Keratinocyte (primary cell): ENCODE data around the gene STRN3. TPM values are rescaled to one million over a fixed set of nuclear protein-coding genes. Genes with fewer than 3 reads are reported as not detected.

Experiments
- DNase-seq: peaks from one replicate; pipeline ENCODE4 v3.0.0-alpha.2; 2011; ENCODE audit warnings: low read depth, missing footprints, low spot score
- FAIRE-seq: peaks from 2 replicates; lab custom pipeline; 2011; peaks lifted over from hg19 to GRCh38; lab: Jason Lieb, UNC
- H2AFZ ChIP-seq: 2 replicates; pipeline ENCODE4 v1.6.0; 2012; ENCODE audit warnings: low read length, control low read depth, inconsistent platforms; ENCODE audit not compliant: control insufficient read depth
- H3K27ac ChIP-seq: 2 replicates; pipeline ENCODE4 v1.5.1; 2011; ENCODE audit warnings: low read length; ENCODE audit not compliant: control insufficient read depth, insufficient read depth
- H3K27me3 ChIP-seq: 3 replicates; pipeline ENCODE4 v1.6.0; 2011; ENCODE audit warnings: low read length; ENCODE audit not compliant: control insufficient read depth, insufficient read depth; ENCODE audit errors: extremely low read depth
- H3K36me3 ChIP-seq, 2 experiments: 2 replicates in 1 of 2; 3 replicates in 1 of 2; pipeline ENCODE4 v1.5.1; 2011; ENCODE audit warnings: low read length in 2 of 2, mild to moderate bottlenecking in 1 of 2; ENCODE audit not compliant: control insufficient read depth in 2 of 2, insufficient read depth in 2 of 2; ENCODE audit errors: extremely low read depth in 1 of 2
- H3K4me1 ChIP-seq: 3 replicates; pipeline ENCODE4 v1.5.1; 2011; ENCODE audit warnings: low read length; ENCODE audit not compliant: control insufficient read depth, insufficient read depth; ENCODE audit errors: extremely low read depth
- H3K4me2 ChIP-seq: 3 replicates; pipeline ENCODE4 v1.6.0; 2011; ENCODE audit warnings: low read depth, low read length; ENCODE audit not compliant: control insufficient read depth, insufficient read depth; ENCODE audit errors: extremely low read depth
- H3K4me3 ChIP-seq, 3 experiments: fragments of 200-600 bp in 1 of 3; sonication (generic) in 1 of 3; 2 replicates in 2 of 3; 3 replicates in 1 of 3; pipeline ENCODE4 v1.5.1; 2011 to 2016; ENCODE audit warnings: low read length in 3 of 3, mild to moderate bottlenecking in 3 of 3, control low read depth in 2 of 3, inconsistent platforms in 1 of 3, low read depth in 1 of 3, mixed read lengths in 1 of 3, mixed run types in 1 of 3, moderate library complexity in 1 of 3; ENCODE audit not compliant: control insufficient read depth in 2 of 3, insufficient read depth in 2 of 3; ENCODE audit errors: extremely low read depth in 1 of 3
- H3K79me2 ChIP-seq: 2 replicates; pipeline ENCODE4 v1.6.0; 2012; ENCODE audit warnings: low read length; ENCODE audit not compliant: control insufficient read depth, insufficient read depth
- H3K9ac ChIP-seq: 3 replicates; pipeline ENCODE4 v1.6.0; 2011; ENCODE audit warnings: low read length; ENCODE audit not compliant: control insufficient read depth, insufficient read depth; ENCODE audit errors: extremely low read depth
- H3K9me1 ChIP-seq: 3 replicates; pipeline ENCODE4 v1.6.0; 2011; ENCODE audit warnings: low read length; ENCODE audit not compliant: control insufficient read depth, insufficient read depth; ENCODE audit errors: extremely low read depth
- H3K9me3 ChIP-seq: 2 replicates; pipeline ENCODE4 v1.5.1; 2012; ENCODE audit warnings: low read depth, low read length; ENCODE audit not compliant: control insufficient read depth
- H4K20me1 ChIP-seq: 3 replicates; pipeline ENCODE4 v1.6.0; 2011; ENCODE audit warnings: low read length; ENCODE audit not compliant: control insufficient read depth, insufficient read depth; ENCODE audit errors: extremely low read depth
- EZH2 ChIP-seq: IDR thresholded peaks from one replicate; pipeline ENCODE4 v1.6.1; 2012; ENCODE audit warnings: inconsistent platforms, mild to moderate bottlenecking, low read length, moderate library complexity
- dilution Hi-C: fragments of 300-500 bp; cut with MboI; formaldehyde crosslinking; loops from one replicate; pipeline ENCODE4 v1.7.0; 2020; ENCODE audit warnings: low sequenced_read_pairs; ENCODE audit not compliant: extremely low pct_ligation_motif_present
- polyA plus RNA-seq, 5 experiments: library from polyadenylated mRNA; depleted of rRNA in 3 of 5; stranded (reverse) in 3 of 5; stranded (forward) in 1 of 5; unstranded in 1 of 5; fragments of >200 nt; gene quantifications; 1 replicate in 1 of 5; 2 replicates in 3 of 5; 3 replicates in 1 of 5; pipeline versions ENCODE4 v1.2.1 to v1.2.3, GENCODE V29; 2011 to 2012; ENCODE audit warnings: missing spikeins in 2 of 5, low read depth in 1 of 5, low replicate concordance in 1 of 5
- TF ChIP-seq, protein P1 (sequence below), 3 experiments: IDR thresholded peaks in 1 of 3; conservative IDR thresholded peaks in 1 of 3; optimal IDR thresholded peaks in 1 of 3; 2 replicates in 2 of 3; 3 replicates in 1 of 3; pipeline versions ENCODE3 to v1.5.1; 2011; ENCODE audit warnings: low read length in 3 of 3, mild to moderate bottlenecking in 3 of 3, moderate library complexity in 2 of 3, control low read depth in 1 of 3, inconsistent platforms in 1 of 3; ENCODE audit not compliant: insufficient read depth in 2 of 3; ENCODE audit errors: extremely low read depth in 1 of 3

STRN3 gene
- polyA plus RNA-seq, 1 donor (not counting 4 experiments of a cell fraction or from before 2014, with no cell fraction given): 38.1 TPM

DNA sequence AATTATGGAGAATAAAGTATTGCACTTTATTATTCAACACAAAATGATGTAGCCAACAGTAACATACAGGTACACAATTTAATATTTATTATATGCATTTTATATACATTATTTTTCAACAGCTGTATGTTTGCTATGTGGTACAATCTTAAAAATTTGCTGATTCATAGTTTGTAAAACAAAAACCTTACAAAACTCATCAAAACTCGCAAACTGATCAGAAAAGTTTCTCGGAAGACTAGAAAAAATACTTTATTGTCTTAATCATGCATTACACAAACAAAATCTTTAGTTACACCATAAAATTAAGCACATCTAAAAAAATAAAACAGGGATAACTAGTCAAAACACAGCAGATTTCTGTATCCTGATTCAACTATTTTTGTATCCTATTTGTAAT lies 132.4 kb downstream of the STRN3 start:
- dilution Hi-C loops: no loop called here
- no peak overlapping the region for H3K4me2 ChIP-seq
- H3K27ac ChIP-seq: no peak overlapping the region
- H2AFZ ChIP-seq: no peak overlapping the region
- no peaks in the 10 kb centered on the region for H3K9me3 ChIP-seq
- no peaks in the 10 kb centered on the region for H4K20me1 ChIP-seq
- no peak overlapping the region for H3K4me3 ChIP-seq
- H3K79me2 ChIP-seq: no peaks in the 10 kb centered on the region
- DNase-seq: no peak
- H3K9me1 ChIP-seq: no peaks in the 10 kb centered on the region
- H3K27me3 ChIP-seq: no peaks in the 10 kb centered on the region
- FAIRE-seq: no peak
- H3K36me3 ChIP-seq: peaks cover 3 to 15% of the 10 kb centered on the region in 2 experiments
- TF ChIP-seq, protein P1, sequence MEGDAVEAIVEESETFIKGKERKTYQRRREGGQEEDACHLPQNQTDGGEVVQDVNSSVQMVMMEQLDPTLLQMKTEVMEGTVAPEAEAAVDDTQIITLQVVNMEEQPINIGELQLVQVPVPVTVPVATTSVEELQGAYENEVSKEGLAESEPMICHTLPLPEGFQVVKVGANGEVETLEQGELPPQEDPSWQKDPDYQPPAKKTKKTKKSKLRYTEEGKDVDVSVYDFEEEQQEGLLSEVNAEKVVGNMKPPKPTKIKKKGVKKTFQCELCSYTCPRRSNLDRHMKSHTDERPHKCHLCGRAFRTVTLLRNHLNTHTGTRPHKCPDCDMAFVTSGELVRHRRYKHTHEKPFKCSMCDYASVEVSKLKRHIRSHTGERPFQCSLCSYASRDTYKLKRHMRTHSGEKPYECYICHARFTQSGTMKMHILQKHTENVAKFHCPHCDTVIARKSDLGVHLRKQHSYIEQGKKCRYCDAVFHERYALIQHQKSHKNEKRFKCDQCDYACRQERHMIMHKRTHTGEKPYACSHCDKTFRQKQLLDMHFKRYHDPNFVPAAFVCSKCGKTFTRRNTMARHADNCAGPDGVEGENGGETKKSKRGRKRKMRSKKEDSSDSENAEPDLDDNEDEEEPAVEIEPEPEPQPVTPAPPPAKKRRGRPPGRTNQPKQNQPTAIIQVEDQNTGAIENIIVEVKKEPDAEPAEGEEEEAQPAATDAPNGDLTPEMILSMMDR (optimal IDR thresholded peaks at IDR 0.05 in 1 of 3, IDR thresholded peaks at IDR 0.05 in 1 of 3, conservative IDR thresholded peaks at IDR 0.05 in 1 of 3; ENCODE audit: extremely low read depth in 1 of 3, insufficient read depth in 2 of 3, low read length in 3 of 3): no peak
- TF ChIP-seq EZH2: no peak
- H3K9ac ChIP-seq: no peak overlapping the region
- H3K4me1 ChIP-seq: no peaks in the 10 kb centered on the region

DNA sequence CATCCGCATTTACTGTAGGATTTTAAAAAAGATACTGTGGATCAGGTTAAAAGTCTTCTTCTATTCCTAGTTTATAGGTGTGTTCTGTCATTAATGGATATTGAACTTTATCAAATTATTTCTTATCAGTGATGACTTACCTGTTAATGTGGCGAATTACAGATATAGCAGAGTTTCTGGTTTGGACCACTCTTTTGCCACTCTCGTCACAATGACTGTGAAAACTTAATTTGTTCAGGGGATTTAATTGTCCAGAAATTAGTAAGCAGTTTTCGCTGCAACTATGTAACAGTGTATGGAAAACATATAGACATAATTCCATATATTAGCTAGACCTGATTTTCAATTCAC lies 137.0 kb downstream of the STRN3 start:
- Histone ChIP-seq H3K4me3 (no peak overlapping the region), H4K20me1 (no peaks in the 10 kb centered on the region), H3K27me3 (no peaks in the 10 kb centered on the region), H3K9me3 (no peaks in the 10 kb centered on the region), H3K79me2 (no peaks in the 10 kb centered on the region), H3K27ac (no peak overlapping the region), H3K4me1 (no peaks in the 10 kb centered on the region), H2AFZ (no peak overlapping the region), H3K36me3 (no peaks in the 10 kb centered on the region), H3K9me1 (no peaks in the 10 kb centered on the region), H3K4me2 (no peak overlapping the region), H3K9ac (no peak overlapping the region)
- dilution Hi-C loops: no loop called here
- FAIRE-seq (no peak), DNase-seq (no peak)
- TF ChIP-seq, protein P1 (optimal IDR thresholded peaks at IDR 0.05 in 1 of 3, IDR thresholded peaks at IDR 0.05 in 1 of 3, conservative IDR thresholded peaks at IDR 0.05 in 1 of 3; ENCODE audit: extremely low read depth in 1 of 3, insufficient read depth in 2 of 3, low read length in 3 of 3): no peak
- TF ChIP-seq EZH2: no peak
